Type B pancreatic cell (in vitro differentiated cells): ENCODE measurements around the gene TMCC3. TPM values are rescaled to one million over a fixed set of nuclear protein-coding genes. Genes with fewer than 3 reads are reported as not detected.

Experiments
- DNase-seq: peaks from one replicate; pipeline ENCODE4 v3.0.0; 2021; ENCODE audit warnings: mixed read lengths; ENCODE audit not compliant: unreplicated experiment; ENCODE audit errors: extremely low spot score
- H3K27ac Mint-ChIP-seq: 2 replicates; pipeline ENCODE4 v1.8.0; 2021; ENCODE audit warnings: mild to moderate bottlenecking, mixed read lengths
- H3K27me3 Mint-ChIP-seq: 2 replicates; pipeline ENCODE4 v1.8.0; 2021; ENCODE audit warnings: mixed read lengths
- H3K36me3 Mint-ChIP-seq: 2 replicates; pipeline ENCODE4 v1.8.0; 2021; ENCODE audit warnings: mixed read lengths
- H3K4me1 Mint-ChIP-seq: one replicate; pipeline ENCODE4 v1.8.0; 2021; ENCODE audit warnings: mixed read lengths; ENCODE audit not compliant: unreplicated experiment
- H3K4me3 Mint-ChIP-seq: 2 replicates; pipeline ENCODE4 v1.8.0; 2021; ENCODE audit warnings: mild to moderate bottlenecking, mixed read lengths
- H3K9me3 Mint-ChIP-seq: 2 replicates; pipeline ENCODE4 v1.8.0; 2021; ENCODE audit warnings: mixed read lengths
- CTCF ChIP-seq: fragments of 200-600 bp; sonication (generic); conservative IDR thresholded peaks from 2 replicates; pipeline ENCODE4 v1.5.0; 2021; ENCODE audit warnings: antibody characterized with exemption, mild to moderate bottlenecking
- total RNA-seq: library from RNA; stranded (reverse); gene quantifications from 2 replicates; pipeline ENCODE4 v1.2.1, GENCODE V29; 2021; ENCODE audit warnings: low replicate concordance

Gene TMCC3
- total RNA-seq, 1 donor from 2014 or later, result 14.1 TPM

GRCh38 chr12:94570161-94570560 lies 80.2 kb downstream of the TMCC3 start:
- DNase-seq, result no peak
- Mint-ChIP-seq H3K4me3 (no peak overlapping the region), H3K4me1 (peaks cover 28% of the 10 kb centered on the region), H3K36me3 (peaks cover 18% of the 10 kb centered on the region), H3K27ac (no peak overlapping the region), H3K9me3 (no peaks in the 10 kb centered on the region), H3K27me3 (no peaks in the 10 kb centered on the region)
- no peak for TF ChIP-seq CTCF

- Mint-ChIP-seq H3K36me3 (peaks cover 12% of the 10 kb centered on the region), H3K27ac (no peak overlapping the region), H3K4me1 (peaks cover 25% of the 10 kb centered on the region), H3K4me3 (no peak overlapping the region), H3K27me3 (no peaks in the 10 kb centered on the region), H3K9me3 (no peaks in the 10 kb centered on the region)
- no peak for TF ChIP-seq CTCF
- DNase-seq, result no peak
These were observed 82.6 kb downstream of the TMCC3 start for GRCh38 chr12:94567761-94568160.

- no peak overlapping the region for H3K4me3 Mint-ChIP-seq
- peaks cover 25% of the 10 kb centered on the region for H3K4me1 Mint-ChIP-seq
- peaks cover 5% of the 10 kb centered on the region for H3K27me3 Mint-ChIP-seq
- DNase-seq, result no peak
- no peak for TF ChIP-seq CTCF
- no peaks in the 10 kb centered on the region for H3K9me3 Mint-ChIP-seq
- H3K27ac Mint-ChIP-seq, result no peak overlapping the region
- peaks cover 11% of the 10 kb centered on the region for H3K36me3 Mint-ChIP-seq
These were observed 84.0 kb downstream of the TMCC3 start for GRCh38 chr12:94566345-94566744.

GRCh38 chr12:94565683-94566082 lies 84.7 kb downstream of the TMCC3 start:
- Mint-ChIP-seq H3K27me3 (peaks cover 11% of the 10 kb centered on the region), H3K27ac (no peak overlapping the region), H3K4me3 (no peak overlapping the region), H3K4me1 (peaks cover 23% of the 10 kb centered on the region), H3K36me3 (peaks cover 5% of the 10 kb centered on the region), H3K9me3 (no peaks in the 10 kb centered on the region)
- TF ChIP-seq CTCF, result no peak
- DNase-seq, result no peak

GRCh38 chr12:94563286-94563685 lies 87.1 kb downstream of the TMCC3 start:
- Mint-ChIP-seq H3K27ac (no peak overlapping the region), H3K9me3 (no peaks in the 10 kb centered on the region), H3K4me1 (peaks cover 13% of the 10 kb centered on the region), H3K27me3 (peaks cover 25% of the 10 kb centered on the region), H3K36me3 (no peaks in the 10 kb centered on the region), H3K4me3 (no peak overlapping the region)
- no peak for DNase-seq
- no peak for TF ChIP-seq CTCF

- TF ChIP-seq CTCF, result no peak
- Mint-ChIP-seq H3K4me1 (peaks cover 9% of the 10 kb centered on the region), H3K27me3 (peaks cover 25% of the 10 kb centered on the region), H3K27ac (no peak overlapping the region), H3K9me3 (no peaks in the 10 kb centered on the region), H3K36me3 (no peaks in the 10 kb centered on the region), H3K4me3 (peak overlapping the region; percentile 55)
- no peak for DNase-seq
These were observed 88.4 kb downstream of the TMCC3 start for GRCh38 chr12:94561943-94562411.
